ENCODE results near the gene ZBP1. TPM values are rescaled to one million over a fixed set of nuclear protein-coding genes. Genes with fewer than 3 reads are reported as not detected.
A peak's percentile ranks its signal among the peaks of the same experiment; 100 is the strongest.

ZBP1 gene
- total RNA-seq, 2 donors from 2014 or later = 0.47 TPM; not detected in 1

DNA sequence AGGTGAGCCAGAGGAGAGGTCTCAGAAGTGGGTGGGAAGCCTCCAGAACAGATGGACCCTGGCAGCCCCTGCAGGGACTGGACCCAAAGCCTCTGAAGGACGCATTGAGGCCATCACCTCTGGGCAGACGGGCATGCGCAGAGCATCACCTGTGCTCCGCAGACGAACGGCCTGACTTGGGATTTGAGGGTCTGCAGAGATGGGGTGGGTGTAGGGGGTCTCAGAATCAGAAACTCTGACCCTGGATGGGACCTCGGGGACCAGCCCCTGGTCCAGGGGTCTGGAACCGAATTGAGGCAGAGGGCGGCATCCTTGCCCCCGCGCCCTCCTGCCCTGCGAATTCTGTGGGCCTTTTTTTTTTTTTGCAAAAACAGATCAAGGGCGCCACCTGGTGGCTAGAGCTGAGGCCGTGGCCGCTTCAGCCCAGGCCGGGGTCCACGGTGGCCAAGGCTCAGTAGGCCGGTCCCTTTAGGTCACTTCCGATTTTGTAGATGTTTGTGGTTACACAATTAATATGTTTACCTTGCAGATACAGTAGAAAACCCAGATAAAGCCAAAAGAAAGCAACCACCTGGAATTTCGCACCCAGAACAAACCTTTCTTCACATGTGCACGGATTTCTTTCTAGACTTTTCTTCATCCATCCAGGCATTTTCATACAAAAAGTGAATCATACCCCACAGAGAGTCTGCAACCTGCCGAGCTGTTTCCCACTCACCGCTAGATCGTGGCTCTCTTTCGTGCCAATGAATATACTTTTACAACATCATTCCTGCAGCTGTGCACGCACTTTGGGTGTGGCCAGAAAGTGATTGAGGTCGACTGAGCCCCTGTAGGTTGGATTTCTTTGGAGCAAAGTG lies 25.9 kb downstream of the ZBP1 start:
- peak; percentile 19 to 25 for ATAC-seq
- intact Hi-C loops (cut with DNase I) = loop anchor here (2.0 to 10.0 kb wide), 2 partner anchors 80 to 210 kb away; no protein-coding TSS in a partner anchor
- DNase-seq = peak; percentile 60

DNA sequence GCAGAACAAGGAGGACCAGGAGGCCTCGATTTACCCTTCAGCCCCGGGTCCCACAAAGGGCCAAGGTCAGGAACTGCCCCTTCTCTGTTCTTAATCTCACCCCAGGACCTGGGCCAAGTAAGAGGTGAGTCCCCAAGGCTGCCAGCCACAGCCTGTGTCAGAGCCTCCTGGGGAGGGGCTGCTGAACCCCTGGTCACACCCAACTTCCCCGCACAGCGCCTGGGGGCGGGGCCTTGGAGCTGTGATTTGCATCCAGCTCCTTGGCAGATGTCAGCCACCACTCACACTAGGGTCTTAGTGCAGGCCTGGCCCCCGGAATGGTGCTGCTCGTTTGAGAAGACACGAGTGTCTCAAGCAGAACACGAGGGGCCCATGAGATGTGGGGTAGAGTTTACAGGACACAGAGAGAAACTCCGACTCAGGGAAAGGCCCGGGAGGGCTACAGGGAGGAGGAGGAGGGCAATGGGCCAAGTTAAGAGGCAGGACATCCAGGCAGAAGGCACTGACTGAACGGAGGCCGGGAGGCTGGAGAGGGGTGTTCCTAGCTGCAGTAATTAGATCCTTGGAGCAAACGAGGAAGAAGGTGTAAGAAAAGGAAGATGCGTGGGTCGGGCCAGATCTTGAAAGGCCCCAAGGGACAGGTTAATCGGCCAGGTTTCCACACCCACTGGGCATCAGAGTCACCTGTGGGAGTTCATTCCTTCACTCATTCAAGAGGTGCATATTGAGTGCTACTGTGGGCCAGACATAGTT lies 26.9 kb downstream of the ZBP1 start:
- DNase-seq = no peak
- intact Hi-C loops (cut with DNase I) = loop anchor here in 1 of 2 donors (10.0 kb wide), 1 partner anchor 209 kb away; no protein-coding TSS in a partner anchor
- ATAC-seq = no peak

DNA sequence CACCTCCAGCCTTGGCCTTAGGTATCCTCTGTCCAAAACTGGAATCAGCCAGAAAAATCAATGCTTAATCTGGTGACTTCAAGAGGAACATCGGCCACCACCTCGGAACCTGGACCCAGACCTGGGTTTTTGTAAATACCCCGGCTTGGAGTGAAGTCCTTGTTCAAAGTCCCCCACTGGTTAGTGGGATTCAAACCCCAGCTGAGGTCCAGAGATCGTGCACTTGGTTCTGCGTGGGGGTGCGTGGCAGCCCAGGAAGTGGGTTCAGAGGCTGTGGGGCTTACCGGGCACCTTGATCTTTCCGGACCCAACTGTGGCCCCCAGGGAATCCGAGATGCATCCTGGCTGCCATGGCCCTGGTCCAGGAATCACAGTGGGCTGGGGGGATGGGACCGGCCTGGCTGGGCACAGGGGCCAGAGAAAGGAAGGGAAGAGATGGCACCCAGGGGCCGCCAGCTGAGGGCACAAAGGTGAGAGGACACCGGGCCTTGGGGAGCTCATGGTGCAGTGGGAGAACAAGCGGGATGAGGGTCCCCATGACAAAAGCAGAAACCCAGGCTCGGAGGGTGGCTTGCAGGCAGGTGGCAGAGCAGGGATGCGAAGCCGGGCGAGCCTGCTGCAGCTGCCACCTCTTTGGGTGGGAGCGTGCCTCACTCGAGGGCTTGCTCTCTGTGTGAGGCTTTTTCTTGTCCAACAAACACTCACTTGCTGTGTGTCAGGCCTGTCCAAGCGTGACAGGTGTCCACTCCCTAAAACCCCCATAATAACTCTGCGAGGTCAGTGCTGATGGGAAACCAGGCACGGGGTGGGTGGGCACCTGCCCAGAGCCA lies 27.7 kb downstream of the ZBP1 start:
- DNase-seq (no peak), ATAC-seq (no peak)
- intact Hi-C loops (cut with DNase I) = loop anchor here in 1 of 2 donors (10.0 kb wide), 1 partner anchor 208 kb away; no protein-coding TSS in a partner anchor

DNA sequence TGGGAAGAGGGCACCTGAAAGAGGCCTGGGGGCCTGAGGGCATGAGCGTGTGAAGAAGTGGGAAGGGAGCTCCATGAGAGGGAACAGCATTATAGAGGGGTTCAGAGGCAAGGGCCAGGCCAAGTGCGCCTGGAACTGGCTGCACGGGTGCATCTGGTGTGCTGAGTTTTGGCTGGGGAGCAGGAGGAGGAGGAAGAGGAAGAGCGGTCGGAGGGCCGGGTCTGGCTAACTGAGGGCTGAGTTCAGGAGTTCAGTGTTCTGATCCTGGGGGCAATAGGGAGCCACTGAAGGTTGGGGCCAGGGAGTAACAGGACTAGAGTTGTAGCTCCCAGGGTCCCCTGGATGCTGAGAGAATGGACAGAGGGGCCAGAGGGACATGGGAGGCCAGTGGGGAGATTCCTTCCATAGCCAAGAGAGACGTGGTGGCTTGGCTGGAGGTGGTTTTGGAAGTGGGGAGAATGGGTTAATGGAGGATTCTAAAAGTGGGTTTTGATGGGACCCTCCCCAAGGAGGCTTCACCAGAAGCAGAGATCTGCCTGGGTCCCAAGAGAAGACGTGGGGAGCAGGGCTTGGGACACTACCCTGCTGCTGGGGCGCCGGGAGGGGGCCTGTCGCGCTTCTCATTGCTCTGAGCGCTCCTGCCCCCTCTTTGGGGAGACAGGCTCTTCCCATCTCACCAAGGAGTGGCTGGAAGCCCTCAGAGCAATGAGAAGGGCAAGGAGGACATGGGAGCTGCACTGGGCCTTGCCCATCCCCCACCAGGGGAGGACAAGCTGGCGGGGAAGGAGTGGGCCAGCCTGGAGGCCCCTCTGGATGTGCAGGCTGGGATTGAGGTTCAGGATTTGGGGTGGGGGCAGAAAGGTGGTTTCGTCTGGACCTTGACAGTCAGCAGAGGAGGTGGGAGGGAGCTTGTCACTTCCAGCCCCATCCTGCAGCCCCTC lies 28.7 kb downstream of the ZBP1 start:
- no peak for DNase-seq
- intact Hi-C loops (cut with DNase I) = loop anchor here in 1 of 2 donors (1.0 to 10.0 kb wide), 2 partner anchors 76 to 207 kb away; no protein-coding TSS in a partner anchor
- ATAC-seq = no peak

DNA sequence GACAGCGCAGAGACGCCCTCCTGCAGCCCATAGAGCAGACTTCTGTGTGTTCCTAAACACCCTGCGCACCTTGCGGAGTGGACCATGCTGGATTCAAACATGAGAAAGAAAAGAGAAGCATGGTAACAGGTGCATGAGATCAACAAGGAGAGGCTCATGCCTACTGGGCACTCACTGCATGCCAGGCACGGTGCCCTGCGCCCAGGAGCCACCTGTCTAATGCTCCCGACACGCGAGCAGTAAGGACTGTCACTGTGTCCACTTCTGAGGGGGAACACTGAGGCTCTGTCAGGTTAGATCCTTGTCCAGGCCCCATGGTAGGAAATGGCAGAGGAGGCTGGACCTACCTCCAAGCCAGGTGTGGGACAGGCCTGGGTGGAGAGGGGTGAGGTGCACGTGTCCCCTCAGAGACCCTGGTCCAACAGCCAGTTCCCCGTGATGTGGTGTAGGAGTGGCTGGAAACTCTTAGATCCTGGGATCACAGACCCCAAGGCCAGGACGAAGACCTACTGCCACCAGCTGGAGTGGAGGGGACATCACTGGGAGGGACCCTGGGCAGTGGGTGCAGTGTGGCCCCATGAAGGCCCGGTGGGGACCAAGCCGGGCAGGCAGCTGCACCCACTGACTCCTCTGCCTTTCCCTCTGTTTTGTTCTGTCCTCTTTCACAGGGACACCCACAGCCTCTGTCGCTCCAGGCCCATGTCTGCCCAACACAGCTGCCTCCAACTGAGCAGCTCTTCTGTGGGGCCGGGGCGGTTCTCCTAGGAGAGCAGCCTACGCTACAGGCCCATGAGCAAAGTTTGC lies 29.5 kb downstream of the ZBP1 start:
- ATAC-seq = no peak
- no peak for DNase-seq
- intact Hi-C loops (cut with DNase I) = loop anchor here in 1 of 2 donors (1.0 to 10.0 kb wide), 2 partner anchors 75 to 206 kb away; no protein-coding TSS in a partner anchor

DNA sequence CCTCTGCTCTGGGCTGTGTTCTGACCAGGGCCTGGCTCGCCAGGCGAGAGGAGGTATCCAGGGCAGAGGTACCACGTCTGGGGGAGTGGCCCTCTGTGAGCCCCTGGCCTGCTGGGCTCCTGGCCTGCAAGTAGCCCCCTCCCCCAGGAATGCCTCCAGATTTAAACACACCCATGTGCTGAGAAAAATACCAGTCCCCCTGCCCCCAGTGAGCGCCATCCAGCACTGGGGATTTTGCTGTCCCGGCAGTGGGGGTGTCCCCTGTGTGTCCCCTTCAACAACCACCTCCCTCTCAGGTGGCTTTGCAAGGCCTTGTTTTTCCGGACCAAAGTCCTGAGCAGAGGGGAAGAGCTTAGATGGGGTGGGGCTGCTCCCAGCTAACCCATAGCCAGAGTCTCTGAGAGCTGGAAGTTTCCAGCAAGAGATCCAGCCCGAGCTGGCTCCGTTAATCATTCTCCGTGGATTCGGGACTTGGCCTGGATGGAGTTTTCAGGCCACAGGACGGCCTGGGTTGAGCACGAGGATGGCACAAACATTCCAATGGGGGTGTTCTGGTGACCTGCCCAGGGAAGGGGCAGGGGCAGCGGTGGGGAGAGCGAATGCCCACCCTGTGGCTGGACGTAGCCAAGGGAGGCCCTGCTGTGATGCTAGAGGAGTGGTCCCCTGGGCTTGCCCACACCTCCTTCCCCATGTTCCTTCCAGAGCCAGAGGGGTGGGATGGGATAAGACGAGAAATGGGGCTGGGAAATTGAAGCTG lies 30.3 kb downstream of the ZBP1 start:
- ATAC-seq (no peak), DNase-seq (no peak)
- intact Hi-C loops (cut with DNase I) = loop anchor here in 1 of 2 donors (10.0 kb wide), 1 partner anchor 205 kb away; no protein-coding TSS in a partner anchor

DNA sequence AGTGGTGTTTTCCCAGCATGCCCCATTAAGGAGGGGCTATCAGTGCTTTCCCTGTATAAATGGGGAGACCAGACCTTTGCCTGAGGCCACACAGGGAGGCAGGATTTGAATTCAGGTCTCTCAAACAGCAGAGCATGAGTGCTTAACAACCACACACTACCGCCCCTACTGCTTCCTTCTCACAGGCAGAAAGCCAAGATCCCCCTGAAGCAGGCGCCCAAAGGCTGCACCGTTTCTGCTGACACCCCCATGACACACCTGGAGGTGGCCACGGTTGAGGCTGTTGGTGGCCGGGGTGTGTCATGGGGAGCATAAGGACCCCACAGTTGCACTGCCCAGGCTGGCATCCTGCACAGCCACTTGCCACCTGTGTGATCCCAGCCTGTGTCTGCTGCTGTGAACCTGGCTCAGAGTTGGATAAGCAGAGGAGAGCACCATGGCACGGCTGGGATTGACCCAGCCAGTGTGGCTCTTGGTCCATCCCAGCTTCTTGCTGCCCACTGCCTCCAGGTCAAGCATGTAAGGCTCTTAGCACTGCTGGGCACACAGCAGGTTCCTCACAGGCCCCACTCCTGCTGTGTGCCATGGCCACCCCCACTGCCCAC lies 31.0 kb downstream of the ZBP1 start:
- ATAC-seq = no peak
- intact Hi-C loops (cut with DNase I) = no loop called here
- DNase-seq = no peak

DNA sequence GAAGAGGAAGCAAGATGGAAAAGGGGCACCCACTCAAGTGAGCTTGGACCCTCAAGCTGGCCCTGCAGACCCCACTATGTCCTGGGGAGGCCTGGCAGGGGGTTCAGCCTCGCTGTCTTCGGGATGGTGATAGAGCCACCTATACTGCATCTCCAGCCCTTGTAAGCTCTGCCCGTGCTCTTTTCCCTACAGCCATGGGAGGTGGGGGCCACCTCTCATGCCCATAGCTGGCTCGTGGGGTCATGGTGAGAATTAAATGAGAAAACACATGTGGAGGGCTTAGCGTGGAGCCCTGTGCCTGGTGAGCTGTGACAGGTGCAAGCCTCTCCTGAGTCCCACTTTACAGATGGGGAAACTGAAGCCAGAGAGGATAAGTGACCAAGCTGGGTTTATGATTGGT lies 31.6 kb downstream of the ZBP1 start:
- DNase-seq (no peak), ATAC-seq (no peak)
- intact Hi-C loops (cut with DNase I) = no loop called here

DNA sequence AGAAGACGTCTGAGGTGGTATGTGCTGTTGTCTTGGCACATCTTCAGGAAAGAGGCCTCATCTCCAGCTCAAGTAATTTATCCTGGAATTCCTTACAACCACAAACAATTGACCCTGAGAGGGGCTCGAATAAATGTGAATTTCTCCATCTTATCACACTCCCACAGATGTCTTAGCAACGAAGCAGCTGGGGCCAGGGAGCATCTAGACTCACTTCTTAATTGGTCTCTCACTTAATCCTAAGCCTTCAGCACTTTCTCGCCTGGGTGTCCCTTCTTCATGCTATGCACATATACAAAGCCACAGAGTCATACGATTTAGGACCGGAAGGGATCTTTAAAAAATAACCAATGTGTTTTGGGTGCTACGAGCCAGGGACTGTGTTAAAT lies 32.2 kb downstream of the ZBP1 start:
- intact Hi-C loops (cut with DNase I) = no loop called here
- no peak for DNase-seq

DNA sequence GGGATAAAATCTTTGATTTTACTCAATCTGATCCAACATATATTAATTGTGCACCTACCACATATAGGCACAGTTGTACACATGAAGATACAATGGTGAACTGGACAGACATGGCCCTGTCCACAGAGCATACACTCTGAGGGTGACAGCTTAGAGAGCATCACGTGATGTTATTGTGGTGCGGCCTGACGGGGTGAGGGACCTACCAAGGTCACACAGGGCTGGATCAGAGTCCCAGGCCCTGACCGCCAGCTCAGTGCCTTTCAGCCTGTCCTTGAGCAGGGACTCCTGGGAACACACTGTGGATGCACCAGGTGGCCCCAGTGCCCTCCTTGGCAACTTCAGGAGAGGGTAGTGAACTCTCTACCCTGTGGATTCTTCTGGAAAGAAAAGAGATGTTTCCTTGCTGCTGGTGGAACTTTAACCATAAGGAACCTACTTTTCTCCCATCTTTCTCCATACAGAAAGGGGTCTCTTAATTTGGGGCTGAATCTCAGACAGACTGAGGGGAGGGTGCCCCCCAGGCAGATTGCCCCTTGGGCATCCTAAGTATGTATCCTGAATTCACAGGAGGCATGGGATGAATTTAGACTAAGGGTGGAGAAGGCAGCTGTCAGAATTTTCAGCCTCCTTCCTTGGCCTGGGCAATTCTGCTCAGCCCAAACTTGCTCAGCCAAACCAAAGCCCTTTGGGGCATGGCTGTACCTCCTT lies 32.8 kb downstream of the ZBP1 start:
- ATAC-seq (no peak), DNase-seq (no peak)
- intact Hi-C loops (cut with DNase I) = no loop called here

More for the DNA sequence above, 32.2 kb downstream of the ZBP1 start:
- no peak for ATAC-seq

DNA sequence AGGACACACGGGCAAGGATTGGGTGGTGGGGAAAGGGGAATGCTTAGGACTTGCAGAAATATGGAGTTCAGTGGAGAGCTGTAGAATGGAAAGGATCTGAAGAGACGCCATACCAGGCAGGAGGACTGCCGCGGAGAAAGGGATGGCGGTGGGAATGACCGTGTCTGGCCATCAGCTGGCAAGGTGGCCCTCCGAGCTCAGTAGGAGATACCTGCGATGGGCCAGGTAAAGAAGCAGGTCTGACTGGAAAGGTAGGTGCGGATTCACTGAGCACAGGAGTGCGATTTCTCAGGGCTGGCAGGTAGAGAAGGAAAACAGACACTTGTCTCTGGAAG lies 33.3 kb downstream of the ZBP1 start:
- intact Hi-C loops (cut with DNase I) = no loop called here

DNA sequence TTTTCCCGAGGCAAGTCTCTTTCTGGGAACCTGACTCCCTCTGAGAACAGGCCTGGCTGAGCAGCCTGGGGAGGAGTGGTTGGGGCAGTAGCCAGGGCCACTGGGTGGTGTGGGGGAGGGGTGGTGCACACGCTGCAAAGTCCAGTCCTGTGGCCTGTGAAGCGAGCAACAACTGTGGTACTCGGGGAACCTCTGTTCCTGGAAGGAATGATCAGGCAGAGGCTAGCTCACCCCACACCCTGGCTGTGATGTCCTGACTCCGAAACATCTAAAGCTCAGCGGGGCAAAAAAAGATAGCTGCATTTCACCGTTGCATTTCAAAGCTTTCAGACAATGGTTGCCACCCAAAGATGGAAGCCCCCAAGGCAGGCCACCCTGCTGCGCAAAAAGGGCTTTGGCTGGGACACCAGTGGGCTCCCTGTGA lies 33.8 kb downstream of the ZBP1 start:
- intact Hi-C loops (cut with DNase I) = no loop called here
- no peak for DNase-seq
- peak in 1 of 2 donors; percentile 67 for ATAC-seq

More for the DNA sequence above, 33.3 kb downstream of the ZBP1 start:
- DNase-seq = no peak
- no peak for ATAC-seq

DNA sequence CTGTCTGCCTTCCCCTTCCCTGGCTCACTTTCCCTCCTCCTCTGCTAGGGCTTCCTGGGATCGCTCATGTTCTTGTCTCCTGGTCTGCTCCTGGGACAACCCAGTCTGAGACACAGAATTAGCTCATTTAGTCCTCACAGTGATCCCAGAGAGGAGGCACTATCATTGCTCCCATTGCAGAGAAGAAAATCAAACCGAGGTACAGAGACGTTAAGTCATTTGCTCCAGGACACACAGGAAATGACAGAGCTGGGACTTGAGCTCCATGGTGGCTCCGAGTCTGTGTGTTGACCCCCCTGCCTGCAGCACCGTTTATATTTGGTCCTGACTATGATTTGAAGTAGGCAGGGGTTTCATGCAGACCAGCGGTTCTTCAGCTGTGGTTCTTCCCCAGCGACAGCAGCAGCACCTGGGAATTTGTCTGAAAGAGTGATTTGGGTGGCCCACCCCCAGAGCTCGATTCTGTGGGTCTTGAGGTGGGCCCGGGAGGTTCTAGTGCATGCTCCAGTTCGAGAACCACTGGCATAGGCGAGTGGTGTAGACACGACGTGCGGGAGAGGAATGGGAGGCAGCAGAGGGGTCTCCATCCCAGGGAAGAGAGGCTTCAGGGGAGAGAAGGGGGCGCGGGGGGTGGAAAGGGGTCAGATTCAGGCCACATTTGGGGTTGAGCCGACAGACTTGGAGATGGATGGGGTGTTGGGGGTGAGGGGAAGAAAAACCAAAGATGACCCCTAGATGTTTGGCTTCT lies 34.6 kb downstream of the ZBP1 start:
- intact Hi-C loops (cut with DNase I) = no loop called here
- no peak for DNase-seq
- ATAC-seq = no peak

DNA sequence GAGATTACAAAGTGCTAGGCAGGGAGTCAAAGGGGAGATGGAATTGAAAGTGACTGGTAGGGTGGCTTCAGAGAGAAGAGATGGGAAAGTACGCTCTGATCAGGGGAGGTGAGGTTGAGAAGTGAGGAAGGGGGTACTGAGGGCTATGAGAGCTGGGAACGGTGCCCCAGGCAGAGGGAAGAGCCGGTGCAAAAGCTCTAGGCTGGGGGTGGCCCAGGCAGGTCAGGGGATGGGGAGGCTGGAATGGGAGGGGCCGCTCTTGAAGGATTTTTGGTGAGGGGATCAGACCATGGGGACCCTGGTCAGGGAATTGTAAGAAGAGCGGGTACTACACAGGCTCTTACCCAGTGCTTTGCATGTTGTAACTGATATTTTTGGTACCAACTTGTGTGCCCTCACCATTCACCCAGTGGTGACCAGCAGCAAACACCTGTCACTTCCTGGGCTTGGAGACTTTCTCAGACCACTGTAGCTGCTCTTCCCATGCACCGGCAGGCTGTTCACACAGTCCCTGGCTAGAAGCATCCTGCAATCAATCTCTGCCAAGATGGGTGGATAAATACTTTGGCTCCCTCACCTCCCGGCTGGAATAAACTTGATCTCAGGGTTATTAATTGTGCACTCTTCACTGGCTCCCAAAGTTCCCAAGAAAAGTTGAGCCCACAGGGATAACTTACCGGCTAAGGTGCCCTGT lies 35.3 kb downstream of the ZBP1 start:
- ATAC-seq (no peak), DNase-seq (no peak)
- intact Hi-C loops (cut with DNase I) = no loop called here
